HepG2 (cell line): ENCODE data around the gene PLXNB2. TPM values are rescaled to one million over a fixed set of nuclear protein-coding genes. Genes with fewer than 3 reads are reported as not detected.

Source experiments
- ATF3 ChIP-seq: sonication (generic); formaldehyde crosslinking; IDR thresholded peaks from 2 replicates; pipeline ENCODE4 v1.4.0; 2020; ENCODE audit warnings: missing genetic modification reagents
- CTCF ChIP-seq: sonication (generic); formaldehyde crosslinking; IDR thresholded peaks from 2 replicates; pipeline ENCODE4 v1.5.0; 2020; ENCODE audit warnings: mild to moderate bottlenecking, missing genetic modification reagents, moderate library complexity
- DNMT1 ChIP-seq: sonication (generic); formaldehyde crosslinking; IDR thresholded peaks from 2 replicates; pipeline ENCODE4 v1.5.1; 2020; ENCODE audit warnings: mild to moderate bottlenecking, missing genetic modification reagents
- EHMT2 ChIP-seq: fragments of 200-600 bp; sonication (generic); IDR thresholded peaks from 2 replicates; pipeline ENCODE4 v1.7.0; 2017; ENCODE audit warnings: antibody characterized with exemption, low read depth, low read length, borderline replicate concordance
- HHEX ChIP-seq: IDR thresholded peaks from 2 replicates; pipeline ENCODE4 v1.6.1; 2016; ENCODE audit warnings: control low read depth
- KLF6 ChIP-seq: IDR thresholded peaks from 2 replicates; pipeline ENCODE4 v1.8.0; 2016; ENCODE audit warnings: missing biosample characterization, missing genetic modification reagents
- PHF21A ChIP-seq: sonication (generic); formaldehyde crosslinking; IDR thresholded peaks from 2 replicates; pipeline ENCODE4 v1.5.0; 2020; ENCODE audit warnings: mild to moderate bottlenecking, missing genetic modification reagents
- RERE ChIP-seq: IDR thresholded peaks from 2 replicates; pipeline ENCODE4 v1.6.1; 2016; ENCODE audit warnings: low read depth, missing genetic modification reagents, missing compliant biosample characterization
- SP4 ChIP-seq: sonication (generic); formaldehyde crosslinking; IDR thresholded peaks from 2 replicates; pipeline ENCODE4 v1.8.1; 2023; ENCODE audit warnings: mild to moderate bottlenecking, missing genetic modification reagents
- SP5 ChIP-seq: IDR thresholded peaks from 2 replicates; pipeline ENCODE4 v1.6.1; 2016; ENCODE audit warnings: low read depth, borderline replicate concordance
- UBTF ChIP-seq: sonication (generic); formaldehyde crosslinking; IDR thresholded peaks from 2 replicates; pipeline ENCODE4 v1.4.0; 2020; ENCODE audit warnings: mild to moderate bottlenecking, missing genetic modification reagents
- ZFX ChIP-seq: sonication (generic); formaldehyde crosslinking; IDR thresholded peaks from 2 replicates; pipeline ENCODE4 v1.4.0; 2020; ENCODE audit warnings: mild to moderate bottlenecking, low read depth, missing genetic modification reagents, moderate library complexity
- ZNF18 ChIP-seq: sonication (generic); formaldehyde crosslinking; IDR thresholded peaks from 2 replicates; pipeline ENCODE4 v1.8.0; 2022; ENCODE audit warnings: mild to moderate bottlenecking, missing genetic modification reagents; ENCODE audit not compliant: insufficient replicate concordance
- ZNF616 ChIP-seq: sonication (generic); formaldehyde crosslinking; IDR thresholded peaks from 2 replicates; pipeline ENCODE4 v1.5.0; 2020; ENCODE audit warnings: low read depth, mild to moderate bottlenecking, missing genetic modification reagents
- ZSCAN25 ChIP-seq: sonication (generic); formaldehyde crosslinking; IDR thresholded peaks from 2 replicates; pipeline ENCODE4 v1.8.0; 2022; ENCODE audit warnings: mild to moderate bottlenecking, missing genetic modification reagents
- polyA plus RNA-seq, 8 experiments: library from polyadenylated mRNA; depleted of rRNA in 3 of 8; stranded (reverse) in 7 of 8; unstranded in 1 of 8; fragments of >200 nt; fragmentation: Illumina TruSeq in 4 of 8; extraction: Trizol in 4 of 8; gene quantifications; 2 replicates each; pipeline versions ENCODE4 v1.2.1 to v1.2.3, GENCODE V29; 2011 to 2016; ENCODE audit warnings: low read depth in 4 of 8, missing spikeins in 1 of 8, mixed read lengths in 1 of 8; ENCODE audit not compliant: insufficient read depth in 1 of 8
- total RNA-seq, 5 experiments: library from RNA; depleted of rRNA; stranded (reverse); fragments of >200 nt; fragmentation: Illumina TruSeq; extraction: Trizol; gene quantifications; 2 replicates each; pipeline ENCODE4 v1.2.3, GENCODE V29; 2016; ENCODE audit warnings: low read depth in 1 of 5

PLXNB2 gene
- total and polyA plus RNA-seq, 2 of the 13 experiments (the other 11 are each of a cell fraction or from before 2014, with no cell fraction given): 32.6 to 68.9 TPM

- TF ChIP-seq ATF3 (CRISPR knock-in tag): no peak
- peak; percentile 98 for TF ChIP-seq ZSCAN25 (CRISPR knock-in tag)
- TF ChIP-seq RERE (CRISPR knock-in tag): no peak
- no peak for TF ChIP-seq KLF6 (CRISPR knock-in tag)
- TF ChIP-seq ZNF18 (CRISPR knock-in tag): no peak
- peak; percentile 80 for TF ChIP-seq SP5 (CRISPR knock-in tag)
- TF ChIP-seq ZFX: peak; percentile 12
- TF ChIP-seq CTCF (CRISPR knock-in tag): peak; percentile 21; the same call in 1 of the 2 replicates
- no peak for TF ChIP-seq ZNF616 (CRISPR knock-in tag)
- TF ChIP-seq DNMT1 (CRISPR knock-in tag): 0 out of 2 replicates have a peak, but pooled peaks have one; percentile 31
- TF ChIP-seq EHMT2: no peak
- no peak for TF ChIP-seq SP4
- peak; percentile 72; the same call in 1 of the 2 replicates for TF ChIP-seq UBTF (CRISPR knock-in tag)
- TF ChIP-seq PHF21A: no peak
- TF ChIP-seq HHEX (CRISPR knock-in tag): no peak
Measured at GRCh38 chr22:50296658-50297490, 10.6 kb downstream of the PLXNB2 start (continued).
